22Rv1 (cell line): ENCODE measurements around the gene AGAP1.

Experiments used
- ZFX ChIP-seq: fragments of 450-650 bp; IDR thresholded peaks from 2 replicates; pipeline ENCODE4 v1.6.1; 2017; ENCODE audit warnings: antibody characterized with exemption, borderline replicate concordance
- TF ChIP-seq, protein P1 (sequence below): fragments of 450-650 bp; IDR thresholded peaks from 2 replicates; pipeline ENCODE4 v1.5.1; 2017; ENCODE audit warnings: mild to moderate bottlenecking

DNA sequence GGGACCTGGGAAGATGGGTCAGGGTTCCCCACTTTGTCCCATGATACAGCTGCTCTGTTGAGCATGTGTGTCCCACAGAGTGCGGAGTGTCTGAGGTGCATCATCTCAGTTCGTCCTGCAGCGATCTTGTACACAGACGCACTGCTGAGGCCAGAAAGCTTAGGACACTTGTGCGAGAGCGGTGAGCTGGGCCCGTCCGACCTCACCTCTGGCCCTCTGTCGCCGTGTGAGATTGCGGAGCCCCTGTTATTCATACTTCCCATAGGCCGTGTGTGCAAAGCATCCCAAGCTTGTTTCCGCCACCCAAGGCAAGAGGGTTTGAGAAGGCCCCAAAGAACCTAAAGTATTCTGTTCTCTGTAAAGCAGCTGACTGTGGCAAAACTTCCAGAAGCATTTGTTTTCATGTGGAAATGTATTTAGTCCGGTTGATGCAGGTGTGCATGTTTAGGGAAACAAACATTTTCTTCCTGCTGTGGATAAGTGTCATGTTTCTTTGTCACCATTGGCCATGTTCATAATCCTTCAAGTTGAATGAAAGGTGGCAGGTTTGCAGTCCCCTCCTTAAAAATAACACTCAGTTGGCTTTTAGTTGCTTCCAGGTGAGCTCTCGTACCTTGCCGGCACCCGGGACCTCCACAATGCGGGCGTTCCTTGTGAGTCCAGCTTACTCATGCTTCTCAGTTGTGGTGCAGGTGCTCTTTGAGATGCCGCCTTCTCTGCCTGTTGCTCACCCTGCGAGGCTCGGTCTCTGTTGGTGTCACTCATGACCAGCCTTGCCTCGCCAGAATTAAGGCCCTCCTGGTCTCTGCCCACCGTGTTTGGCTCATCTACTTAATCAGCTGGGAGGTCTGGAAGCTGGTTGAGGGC lies 5.3 kb downstream of the AGAP1 start:
- TF ChIP-seq, protein P1, sequence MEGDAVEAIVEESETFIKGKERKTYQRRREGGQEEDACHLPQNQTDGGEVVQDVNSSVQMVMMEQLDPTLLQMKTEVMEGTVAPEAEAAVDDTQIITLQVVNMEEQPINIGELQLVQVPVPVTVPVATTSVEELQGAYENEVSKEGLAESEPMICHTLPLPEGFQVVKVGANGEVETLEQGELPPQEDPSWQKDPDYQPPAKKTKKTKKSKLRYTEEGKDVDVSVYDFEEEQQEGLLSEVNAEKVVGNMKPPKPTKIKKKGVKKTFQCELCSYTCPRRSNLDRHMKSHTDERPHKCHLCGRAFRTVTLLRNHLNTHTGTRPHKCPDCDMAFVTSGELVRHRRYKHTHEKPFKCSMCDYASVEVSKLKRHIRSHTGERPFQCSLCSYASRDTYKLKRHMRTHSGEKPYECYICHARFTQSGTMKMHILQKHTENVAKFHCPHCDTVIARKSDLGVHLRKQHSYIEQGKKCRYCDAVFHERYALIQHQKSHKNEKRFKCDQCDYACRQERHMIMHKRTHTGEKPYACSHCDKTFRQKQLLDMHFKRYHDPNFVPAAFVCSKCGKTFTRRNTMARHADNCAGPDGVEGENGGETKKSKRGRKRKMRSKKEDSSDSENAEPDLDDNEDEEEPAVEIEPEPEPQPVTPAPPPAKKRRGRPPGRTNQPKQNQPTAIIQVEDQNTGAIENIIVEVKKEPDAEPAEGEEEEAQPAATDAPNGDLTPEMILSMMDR = no peak
- no peak for TF ChIP-seq ZFX
